Sigmoid colon (tissue), 4 donors: ENCODE measurements around the gene MYOF.

Experiments
- POLR2A ChIP-seq, 2 donors: fragments of 450-650 bp; IDR thresholded peaks; one replicate each; pipeline ENCODE4 v1.6.1; 2016; ENCODE audit warnings: antibody characterized with exemption in 2 of 2, mild to moderate bottlenecking in 2 of 2, moderate library complexity in 2 of 2
- POLR2AphosphoS5 ChIP-seq, 4 donors: sonication (generic); formaldehyde crosslinking; IDR thresholded peaks; one replicate each; pipeline ENCODE4 v1.6.1; 2017; ENCODE audit warnings: antibody characterized with exemption in 4 of 4
- TF ChIP-seq, protein P1 (sequence below), 4 experiments: fragments of 450-650 bp in 3 of 4; fragments of 200-600 bp in 1 of 4; IDR thresholded peaks; one replicate each; pipeline ENCODE4 v1.5.1; 2016 to 2019; ENCODE audit warnings: antibody characterized with exemption in 4 of 4, mild to moderate bottlenecking in 3 of 4, moderate library complexity in 2 of 4

DNA sequence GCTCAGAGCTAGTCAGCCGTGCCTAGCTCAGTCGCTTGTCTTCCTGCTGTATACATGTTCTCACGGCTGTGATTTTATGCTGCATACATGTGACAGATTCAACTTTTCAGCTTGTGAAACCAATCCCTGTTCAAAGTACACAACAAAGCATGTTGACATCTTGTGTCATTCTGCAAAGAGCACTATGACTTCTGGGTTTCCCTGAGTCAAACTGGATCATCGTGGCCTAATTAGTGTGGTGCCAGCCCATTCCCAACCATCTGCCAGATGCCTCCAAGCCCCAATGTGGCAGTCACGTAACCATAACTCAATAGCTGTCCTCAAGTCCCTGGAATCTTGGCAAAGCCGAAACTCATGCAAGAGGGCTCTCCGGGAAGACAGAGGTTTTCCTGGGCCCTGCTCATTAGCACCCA, 144.8 kb downstream of the MYOF start:
- TF ChIP-seq, protein P1, sequence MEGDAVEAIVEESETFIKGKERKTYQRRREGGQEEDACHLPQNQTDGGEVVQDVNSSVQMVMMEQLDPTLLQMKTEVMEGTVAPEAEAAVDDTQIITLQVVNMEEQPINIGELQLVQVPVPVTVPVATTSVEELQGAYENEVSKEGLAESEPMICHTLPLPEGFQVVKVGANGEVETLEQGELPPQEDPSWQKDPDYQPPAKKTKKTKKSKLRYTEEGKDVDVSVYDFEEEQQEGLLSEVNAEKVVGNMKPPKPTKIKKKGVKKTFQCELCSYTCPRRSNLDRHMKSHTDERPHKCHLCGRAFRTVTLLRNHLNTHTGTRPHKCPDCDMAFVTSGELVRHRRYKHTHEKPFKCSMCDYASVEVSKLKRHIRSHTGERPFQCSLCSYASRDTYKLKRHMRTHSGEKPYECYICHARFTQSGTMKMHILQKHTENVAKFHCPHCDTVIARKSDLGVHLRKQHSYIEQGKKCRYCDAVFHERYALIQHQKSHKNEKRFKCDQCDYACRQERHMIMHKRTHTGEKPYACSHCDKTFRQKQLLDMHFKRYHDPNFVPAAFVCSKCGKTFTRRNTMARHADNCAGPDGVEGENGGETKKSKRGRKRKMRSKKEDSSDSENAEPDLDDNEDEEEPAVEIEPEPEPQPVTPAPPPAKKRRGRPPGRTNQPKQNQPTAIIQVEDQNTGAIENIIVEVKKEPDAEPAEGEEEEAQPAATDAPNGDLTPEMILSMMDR (IDR thresholded peaks at IDR 0.05) = no peak
- TF ChIP-seq POLR2AphosphoS5 (IDR thresholded peaks at IDR 0.05) (no peak), POLR2A (IDR thresholded peaks at IDR 0.05) (no peak)
